GM21367 (cell line): Measurements from ENCODE around the gene RBM3.

Source experiments
- ATAC-seq: cut with Tn5 transposase; IDR thresholded peaks from one replicate; pipeline ENCODE4 v1.9.1; 2021; ENCODE audit not compliant: unreplicated experiment

Gene RBM3

GRCh38 chrX:48617542-48618340 is 43.5 kb downstream of the RBM3 start:
- no peak for ATAC-seq

- no peak for ATAC-seq
These were observed 52.4 kb downstream of the RBM3 start for GRCh38 chrX:48626401-48627298.
